SH-SY5Y (cell line): ENCODE measurements around the gene LRRK1.

Experiments
- GATA2 ChIP-seq: IDR thresholded peaks from 2 replicates; pipeline ENCODE4 v1.6.1; 2011; ENCODE audit warnings: mild to moderate bottlenecking, low read depth, low read length
- GATA3 ChIP-seq: IDR thresholded peaks from 2 replicates; pipeline ENCODE4 v1.6.1; 2011; ENCODE audit warnings: low read depth, mild to moderate bottlenecking, low read length, moderate library complexity

- TF ChIP-seq GATA2, result no peak
- TF ChIP-seq GATA3, result no peak
These were observed 28.3 kb upstream of the LRRK1 start for GRCh38 chr15:100890850-100891249.
